Activated gamma-delta T cell treated with anti-CD3 and anti-CD28 coated beads, Interleukin-2, amount 50 U/mL, for 16 hours (primary cell): ENCODE data around the gene RAPGEF2.
"Not testable (repeated sequence)": the region's sequence is repeated elsewhere in the genome, so short reads cannot be mapped to it uniquely, and the experiment has no call there.

Experiments
- DNase-seq: peaks from one replicate; pipeline ENCODE4 v3.0.0-alpha.2; 2020; ENCODE audit warnings: low read depth

The RAPGEF2 gene

GRCh38 chr4:159370286-159370685 is 267.4 kb downstream of the RAPGEF2 start:
- DNase-seq, result no peak

GRCh38 chr4:159374749-159375530 is 272.1 kb downstream of the RAPGEF2 start:
- no peak for DNase-seq

- DNase-seq, result no peak
Measured at GRCh38 chr4:159376289-159376688, 273.4 kb downstream of the RAPGEF2 start.

- DNase-seq, result no peak
Measured at GRCh38 chr4:159378056-159378616, 275.3 kb downstream of the RAPGEF2 start.

- not testable (repeated sequence) for DNase-seq
Measured at GRCh38 chr4:159379064-159379463, 276.2 kb downstream of the RAPGEF2 start.

- DNase-seq, result no peak
Measured at GRCh38 chr4:159379836-159380235, 277.0 kb downstream of the RAPGEF2 start.

GRCh38 chr4:159382856-159383561 is 280.1 kb downstream of the RAPGEF2 start:
- DNase-seq, result no peak

GRCh38 chr4:159383562-159383931 is 280.7 kb downstream of the RAPGEF2 start:
- no peak for DNase-seq

GRCh38 chr4:159384017-159384416 is 281.1 kb downstream of the RAPGEF2 start:
- DNase-seq, result no peak

- no peak for DNase-seq
Measured at GRCh38 chr4:159384632-159385031, 281.8 kb downstream of the RAPGEF2 start.

- no peak for DNase-seq
Measured at GRCh38 chr4:159386620-159387019, 283.7 kb downstream of the RAPGEF2 start.

GRCh38 chr4:159389756-159390155 is 286.9 kb downstream of the RAPGEF2 start:
- DNase-seq, result no peak

- DNase-seq, result no peak
Measured at GRCh38 chr4:159390648-159391047, 287.8 kb downstream of the RAPGEF2 start.

- no peak for DNase-seq
Measured at GRCh38 chr4:159395693-159396092, 292.8 kb downstream of the RAPGEF2 start.

GRCh38 chr4:159396151-159396550 is 293.3 kb downstream of the RAPGEF2 start:
- DNase-seq, result no peak

- no peak for DNase-seq
Measured at GRCh38 chr4:159398236-159398638, 295.4 kb downstream of the RAPGEF2 start.

GRCh38 chr4:159400558-159401225 is 297.8 kb downstream of the RAPGEF2 start:
- DNase-seq, result no peak

GRCh38 chr4:159401226-159401712 is 298.4 kb downstream of the RAPGEF2 start:
- DNase-seq, result no peak

GRCh38 chr4:159401791-159402380 is 299.0 kb downstream of the RAPGEF2 start:
- no peak for DNase-seq
